Activated CD4-positive, alpha-beta T cell treated with anti-CD3 and anti-CD28 coated beads, Interleukin-2, amount 50 U/mL, for 4 hours (primary cell): ENCODE data around the gene USP44.

Source experiments
- DNase-seq, 2 experiments: peaks; one replicate each; pipeline ENCODE4 v3.0.0-alpha.2; 2020

The USP44 gene

DNA sequence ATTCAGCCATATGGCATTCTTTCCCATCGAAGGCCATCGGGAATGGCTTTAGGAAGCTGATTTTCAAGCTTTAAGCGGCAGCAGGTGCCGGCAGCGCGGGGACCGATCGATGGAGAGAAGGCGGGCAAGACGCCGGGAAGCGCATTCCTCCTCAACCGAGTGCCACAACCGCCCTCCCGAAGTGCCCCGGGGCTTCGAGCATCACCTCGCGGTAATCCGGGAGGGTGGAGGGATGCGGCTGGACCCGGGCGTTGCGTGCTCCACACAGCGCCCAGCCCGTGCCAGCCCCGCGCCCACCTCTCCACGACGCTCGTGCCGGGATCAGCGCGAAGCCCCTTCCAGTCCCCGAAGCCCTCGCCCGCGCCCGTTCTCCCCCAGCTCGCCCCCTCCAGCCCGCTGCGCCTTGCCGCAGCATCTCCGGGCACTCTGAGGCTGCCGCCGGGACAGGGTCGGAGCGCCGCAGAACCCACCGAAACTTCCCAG lies 3.2 kb downstream of the USP44 start:
- peak; percentile 5 to 11 for DNase-seq

DNA sequence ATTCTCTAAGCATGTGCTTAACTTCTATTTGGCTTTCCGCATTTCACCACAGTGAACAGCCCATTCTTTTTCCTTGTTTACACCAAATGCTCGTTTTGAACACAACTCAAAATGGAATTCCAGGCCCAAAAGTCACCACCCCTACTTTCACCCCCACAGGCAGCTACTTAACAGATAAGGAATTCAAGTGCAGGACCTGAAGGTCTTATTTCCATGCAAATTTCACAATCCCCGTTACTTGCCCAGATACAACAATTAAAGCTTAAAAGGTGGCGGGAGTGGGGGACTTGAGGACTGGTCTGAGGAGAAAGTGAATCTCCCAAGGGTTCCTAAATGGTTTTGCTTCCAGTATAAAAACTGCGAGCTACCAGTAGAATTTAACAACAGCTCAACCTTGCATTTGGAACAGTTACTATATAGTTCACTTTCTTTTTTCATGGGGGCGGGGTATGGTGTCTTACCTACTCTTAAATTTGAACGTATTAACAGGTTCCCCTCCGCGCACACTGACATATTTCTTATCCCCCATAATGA lies 3.7 kb downstream of the USP44 start:
- no peak for DNase-seq

GRCh38 chr12:95546491-95546813 lies 4.8 kb downstream of the USP44 start:
- DNase-seq: no peak

DNA sequence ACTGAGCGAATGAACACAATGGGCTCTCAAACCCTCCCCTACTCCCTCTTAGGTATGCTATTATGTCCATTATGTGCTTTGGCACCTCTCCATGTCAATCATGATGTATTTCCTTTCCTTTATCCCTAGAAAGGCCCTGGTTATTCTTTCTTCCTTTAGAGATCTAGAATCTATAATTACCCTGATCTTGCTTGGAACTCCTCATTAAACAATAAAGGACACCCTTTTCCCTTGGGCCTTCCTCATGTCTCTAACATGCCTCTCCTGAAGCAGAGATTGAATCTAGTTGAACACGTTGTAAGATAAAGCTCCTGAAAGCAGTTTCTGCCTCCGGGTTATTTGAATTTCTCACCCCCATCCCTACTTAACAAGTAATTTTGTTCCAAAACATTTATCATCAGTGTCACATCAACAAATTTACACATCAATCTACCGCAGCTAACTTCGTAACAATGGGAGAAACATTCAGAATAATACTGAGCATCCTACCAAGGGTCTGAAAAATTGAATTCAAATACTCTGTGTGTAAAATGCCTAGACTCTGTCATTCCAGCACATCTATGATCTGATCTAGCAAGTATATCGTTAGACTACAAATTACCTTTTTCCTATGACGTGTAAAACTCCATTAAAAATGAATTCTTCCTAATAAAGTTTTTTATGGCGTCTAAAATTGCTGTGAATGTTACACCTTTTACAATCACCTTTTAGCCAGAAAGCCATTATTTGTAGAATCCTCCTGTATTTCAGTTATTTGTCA lies 5.4 kb downstream of the USP44 start:
- no peak for DNase-seq

DNA sequence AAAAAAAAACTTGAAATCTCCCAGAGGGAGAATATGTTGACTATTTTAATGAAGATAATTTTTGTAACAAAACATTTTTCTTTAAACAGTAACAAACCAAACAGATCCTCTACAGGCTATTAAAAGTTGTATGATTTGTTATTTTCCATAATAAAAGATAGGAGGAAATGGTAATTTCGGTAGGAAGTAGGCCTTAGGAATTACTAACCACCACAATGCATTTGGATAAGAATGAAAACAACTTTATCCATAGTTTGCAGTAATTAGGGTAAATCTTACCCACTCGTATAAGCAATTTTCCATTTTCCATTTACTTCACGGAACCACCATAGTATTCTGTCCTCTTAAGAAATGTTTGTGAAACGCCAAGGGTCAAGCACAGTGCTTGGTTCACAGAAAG lies 6.0 kb downstream of the USP44 start:
- no peak for DNase-seq

GRCh38 chr12:95544756-95545155 lies 6.5 kb downstream of the USP44 start:
- no peak for DNase-seq

- no peak for DNase-seq
Measured at GRCh38 chr12:95543305-95543704, 8.0 kb downstream of the USP44 start.

DNA sequence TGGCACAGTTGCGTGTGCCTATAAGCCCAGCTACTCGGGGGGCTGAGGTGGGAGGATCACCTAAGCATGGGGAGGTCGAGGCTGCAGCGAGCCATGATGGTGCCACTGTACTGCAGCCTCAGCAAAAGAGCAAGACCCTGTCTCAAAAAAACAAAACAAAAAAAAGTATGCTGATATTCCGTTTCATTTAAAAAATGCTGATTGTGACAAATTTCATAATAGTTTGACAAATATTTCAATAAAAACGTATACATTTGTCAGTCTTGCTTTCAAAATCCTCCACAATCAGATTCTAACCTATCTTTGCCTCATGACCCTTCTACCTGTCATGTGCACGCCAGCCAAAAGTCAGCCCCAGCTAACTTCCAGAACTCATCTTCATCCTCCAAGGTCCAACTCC lies 9.8 kb downstream of the USP44 start:
- DNase-seq: no peak

DNA sequence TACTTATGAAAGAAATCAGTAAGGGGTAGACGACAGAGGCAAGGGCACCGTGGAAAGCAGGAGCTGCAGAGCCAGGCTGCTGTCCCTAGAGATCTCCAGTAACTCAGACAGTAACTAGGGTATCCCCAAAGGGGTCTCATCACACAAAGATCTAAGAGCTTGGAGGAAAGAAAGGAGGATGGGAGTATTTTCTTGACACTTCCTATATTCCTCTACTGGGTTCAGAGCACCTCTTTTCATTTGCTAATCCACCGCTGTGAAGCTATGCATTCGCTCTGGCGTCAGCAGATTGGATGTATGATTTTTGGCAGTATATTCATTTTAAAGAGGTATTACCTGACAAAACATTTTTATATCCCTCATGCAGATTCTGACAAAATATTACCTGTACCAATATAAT lies 12.6 kb downstream of the USP44 start:
- DNase-seq: no peak

- DNase-seq: no peak
Measured at GRCh38 chr12:95538006-95538405, 13.3 kb downstream of the USP44 start.

- DNase-seq: no peak
Measured at GRCh38 chr12:95533985-95534384, 17.3 kb downstream of the USP44 start.

- no peak for DNase-seq
Measured at GRCh38 chr12:95532851-95533250, 18.4 kb downstream of the USP44 start.

DNA sequence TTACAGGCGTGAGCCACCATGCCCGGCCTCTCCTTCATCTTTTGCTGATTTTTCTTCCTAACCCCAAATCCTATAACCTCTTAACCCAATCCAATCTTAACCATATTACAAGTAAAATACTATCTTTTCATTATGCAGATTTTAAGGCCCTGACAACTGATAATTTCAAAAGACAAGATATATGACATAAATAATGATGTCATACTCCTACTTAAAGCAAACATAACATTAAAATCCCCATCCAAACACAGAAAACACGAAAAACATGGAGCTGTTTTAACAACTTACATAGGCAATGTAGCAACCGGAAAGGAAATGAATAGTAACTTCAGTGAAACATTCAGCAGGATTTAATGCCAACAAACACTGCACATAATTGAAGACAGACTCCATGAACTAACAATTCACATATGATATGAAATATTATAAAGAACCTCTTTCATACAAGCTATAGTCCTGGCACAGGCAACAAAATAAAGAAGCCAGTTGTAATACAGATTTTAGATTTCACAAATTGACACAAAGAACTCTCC lies 21.5 kb downstream of the USP44 start:
- no peak for DNase-seq

GRCh38 chr12:95528431-95528830 lies 22.8 kb downstream of the USP44 start:
- no peak for DNase-seq

- no peak for DNase-seq
Measured at GRCh38 chr12:95522692-95523091, 28.6 kb downstream of the USP44 start.

GRCh38 chr12:95520816-95521215 lies 30.5 kb downstream of the USP44 start:
- no peak for DNase-seq

DNA sequence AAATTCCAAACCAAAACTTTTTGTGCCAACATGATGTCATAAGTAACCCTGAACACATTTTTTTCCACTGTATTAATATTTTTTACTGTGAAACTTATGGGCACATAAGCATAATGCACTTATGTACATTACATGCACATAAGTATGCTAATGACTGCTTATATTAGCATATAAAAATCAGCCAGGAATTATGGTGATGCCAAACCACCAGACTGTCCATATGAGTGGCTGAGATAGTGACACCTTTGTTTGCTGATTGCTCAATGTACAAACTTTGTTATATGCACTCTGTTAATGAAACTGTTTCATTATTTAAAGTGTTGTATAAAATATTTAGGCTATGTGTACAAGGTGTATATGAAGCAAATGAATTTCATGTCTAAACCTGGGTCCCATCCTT lies 32.3 kb downstream of the USP44 start:
- no peak for DNase-seq

DNA sequence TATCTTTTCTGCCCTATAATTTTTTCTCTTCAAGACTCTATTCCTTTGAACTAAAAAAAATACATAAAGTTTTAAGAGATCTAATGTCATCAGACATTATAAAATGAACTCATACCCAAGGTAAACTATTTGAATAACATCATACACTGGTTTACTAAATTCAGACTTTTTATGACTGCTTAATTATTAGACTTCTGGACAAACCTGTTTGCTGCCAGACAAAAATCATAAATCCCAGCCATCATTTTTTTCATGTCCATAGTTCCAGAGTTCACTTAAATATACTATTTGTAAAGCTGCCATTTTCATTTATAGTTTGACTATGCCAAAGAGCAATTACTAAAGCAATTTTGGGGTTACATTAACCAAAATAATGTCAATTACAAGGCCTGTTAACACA lies 34.0 kb downstream of the USP44 start:
- DNase-seq: no peak

DNA sequence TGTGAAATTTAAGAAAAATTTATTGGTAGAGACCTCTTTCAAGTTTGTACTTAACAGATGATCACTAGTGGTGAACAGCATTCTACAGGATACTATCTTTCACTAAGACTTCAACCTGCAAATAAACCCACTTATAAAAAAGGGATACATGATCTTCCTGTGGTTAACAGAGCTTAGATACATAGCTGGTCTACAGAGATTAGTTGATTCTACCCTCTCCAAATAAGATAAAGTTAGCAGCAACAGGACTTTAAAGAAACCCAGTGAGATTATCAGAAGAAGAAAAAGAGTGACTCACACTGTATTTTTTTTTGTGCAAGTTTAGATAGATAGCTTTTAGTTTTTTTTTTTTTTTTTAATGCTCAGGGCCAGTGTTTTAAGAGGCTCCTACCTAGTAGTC lies 34.5 kb downstream of the USP44 start:
- no peak for DNase-seq

DNA sequence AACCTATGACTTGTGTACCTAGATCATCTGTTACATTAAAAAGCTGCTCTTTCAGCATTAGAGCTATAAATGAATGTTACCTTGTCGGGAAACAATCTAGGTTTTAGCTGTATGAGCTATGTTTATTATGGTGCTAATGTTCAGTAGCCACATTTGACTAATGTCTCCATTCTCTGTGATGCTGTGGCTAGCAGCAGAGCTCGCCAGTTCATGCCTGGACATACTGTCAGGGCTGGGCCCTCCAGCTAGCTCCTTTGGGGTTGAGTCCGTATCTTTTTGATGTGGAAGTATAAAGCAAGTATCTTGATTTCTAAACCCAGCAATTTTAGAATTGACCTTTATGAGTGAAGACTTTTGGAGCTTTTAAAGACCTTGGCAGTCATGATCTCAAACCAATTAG lies 36.1 kb downstream of the USP44 start:
- no peak for DNase-seq

- no peak for DNase-seq
Measured at GRCh38 chr12:95513599-95513998, 37.7 kb downstream of the USP44 start.

GRCh38 chr12:95511977-95512376 lies 39.3 kb downstream of the USP44 start:
- DNase-seq: no peak

DNA sequence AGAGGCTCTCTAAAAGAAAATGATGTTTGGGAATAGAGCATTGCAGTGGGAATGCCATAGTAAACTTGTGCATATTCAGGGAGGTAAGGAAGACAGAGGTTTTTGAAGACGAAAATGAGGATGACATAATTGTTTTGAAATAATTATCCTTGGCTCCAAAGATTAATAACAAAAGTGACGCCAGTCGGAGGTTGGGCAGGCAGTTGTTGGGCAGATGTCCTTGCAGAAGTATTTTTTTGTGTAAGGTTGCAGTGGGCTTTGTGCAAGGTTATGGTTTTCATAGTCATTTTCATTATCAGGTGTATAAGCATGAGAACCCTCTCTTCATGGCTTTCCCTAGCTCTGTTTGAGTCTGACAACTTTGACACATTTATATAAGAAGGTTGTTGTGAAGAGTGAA lies 42.0 kb downstream of the USP44 start:
- DNase-seq: no peak

GRCh38 chr12:95506707-95507523 lies 44.4 kb downstream of the USP44 start:
- no peak for DNase-seq
